SK-N-MC (cell line): ENCODE measurements around the gene RHEX.

Experiments used
- EZH2 ChIP-seq: fragments of 200-600 bp; sonication (generic); IDR thresholded peaks from one replicate; pipeline ENCODE4 v1.6.1; 2017; ENCODE audit warnings: antibody characterized with exemption
- POLR2AphosphoS5 ChIP-seq: IDR thresholded peaks from 2 replicates; pipeline ENCODE4 v1.6.1; 2012; ENCODE audit warnings: mild to moderate bottlenecking, low read depth, low read length, borderline replicate concordance

DNA sequence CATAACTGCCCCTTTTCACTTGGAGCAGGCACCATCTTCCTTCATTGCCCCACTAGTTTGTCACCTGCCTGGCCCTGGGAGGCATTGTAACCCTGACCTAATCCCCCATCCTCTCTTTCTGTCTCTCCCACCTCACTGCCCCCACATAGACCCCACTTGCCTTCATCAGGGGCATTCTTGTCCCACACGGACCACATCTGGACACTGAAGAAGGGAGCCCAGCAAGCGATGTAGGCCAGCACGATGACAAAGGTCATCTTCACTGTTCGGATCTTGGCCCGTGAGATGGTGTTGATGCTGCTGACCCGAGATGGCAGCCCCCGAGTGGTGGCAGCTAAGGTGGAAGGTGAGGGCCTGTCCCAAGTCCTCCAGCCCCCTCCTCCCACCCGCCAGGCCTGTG is 62.8 kb downstream of the RHEX start:
- TF ChIP-seq EZH2 (no peak), POLR2AphosphoS5 (no peak)
